Activated CD4-positive, alpha-beta memory T cell treated with anti-CD3 and anti-CD28 coated beads for 36 hours (primary cell): ENCODE results near the gene BBX. TPM values are rescaled to one million over a fixed set of nuclear protein-coding genes. Genes with fewer than 3 reads are reported as not detected.
"Not testable (repeated sequence)": the region's sequence is repeated elsewhere in the genome, so short reads cannot be mapped to it uniquely, and the experiment has no call there.

Experiments used
- CTCF ChIA-PET: fragments of 350-600 bp; sonication (Branson Sonifier 250); formaldehyde crosslinking; loops from one replicate; lab custom pipeline; 2021; ENCODE audit warnings: antibody characterized with exemption, inconsistent platforms; lab: Charles Lee
- POLR2A ChIA-PET: fragments of 350-600 bp; sonication (Branson Sonifier 250); formaldehyde crosslinking; loops from one replicate; lab custom pipeline; 2021; ENCODE audit warnings: antibody characterized with exemption; lab: Charles Lee
- DNase-seq: peaks from one replicate; pipeline ENCODE4 v3.0.0-alpha.2; 2020
- H3K27ac Mint-ChIP-seq: one replicate; pipeline ENCODE4 v1.8.0; 2021; ENCODE audit warnings: mixed read lengths
- H3K27me3 Mint-ChIP-seq: one replicate; pipeline ENCODE4 v1.8.0; 2021; ENCODE audit warnings: mixed read lengths
- H3K36me3 Mint-ChIP-seq: one replicate; pipeline ENCODE4 v1.8.0; 2021; ENCODE audit warnings: mixed read lengths
- H3K4me1 Mint-ChIP-seq: one replicate; pipeline ENCODE4 v1.8.0; 2021; ENCODE audit warnings: low read depth, mixed read lengths
- H3K4me3 Mint-ChIP-seq: one replicate; pipeline ENCODE4 v1.8.0; 2021; ENCODE audit warnings: mild to moderate bottlenecking, mixed read lengths
- H3K9me3 Mint-ChIP-seq: one replicate; pipeline ENCODE4 v1.8.0; 2021; ENCODE audit warnings: mixed read lengths
- intact Hi-C: fragments of 100-400 bp; cut with micrococcal nuclease; formaldehyde crosslinking; loops from one replicate; pipeline ENCODE4 v1.15.1; 2023
- total RNA-seq, 2 experiments: library from RNA; stranded (reverse); gene quantifications; one replicate each; pipeline ENCODE4 v1.2.3, GENCODE V29; 2021

BBX gene
- total RNA-seq, 2 experiments from 2014 or later = 39.9 to 40.9 TPM

DNA sequence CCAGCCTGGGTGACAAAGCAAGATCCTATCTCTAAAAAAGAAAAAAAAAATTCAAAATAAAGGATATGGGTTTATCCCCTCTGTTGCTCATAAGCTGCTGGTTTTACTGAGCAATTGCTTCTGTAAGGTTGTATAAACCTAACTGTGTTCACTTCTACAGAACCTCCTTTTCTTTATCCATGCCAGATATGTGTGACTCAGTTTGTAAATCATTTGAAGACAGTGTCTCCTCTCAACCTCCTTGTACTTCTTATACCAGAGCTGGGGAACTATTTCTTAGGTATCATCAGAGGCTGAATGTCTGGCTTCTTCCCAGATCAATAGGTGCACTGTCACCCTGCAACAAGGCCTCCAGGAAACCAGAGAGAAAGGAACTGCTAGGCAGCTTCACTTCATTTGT lies 294.3 kb downstream of the BBX start:
- Mint-ChIP-seq H3K27me3 (peaks cover 6% of the 10 kb centered on the region), H3K4me1 (no peaks in the 10 kb centered on the region), H3K36me3 (no peaks in the 10 kb centered on the region), H3K9me3 (no peaks in the 10 kb centered on the region), H3K27ac (no peak overlapping the region), H3K4me3 (no peak overlapping the region)
- no peak for DNase-seq
- ChIA-PET CTCF (no interaction called here), POLR2A (no interaction called here)
- intact Hi-C loops = no loop called here

DNA sequence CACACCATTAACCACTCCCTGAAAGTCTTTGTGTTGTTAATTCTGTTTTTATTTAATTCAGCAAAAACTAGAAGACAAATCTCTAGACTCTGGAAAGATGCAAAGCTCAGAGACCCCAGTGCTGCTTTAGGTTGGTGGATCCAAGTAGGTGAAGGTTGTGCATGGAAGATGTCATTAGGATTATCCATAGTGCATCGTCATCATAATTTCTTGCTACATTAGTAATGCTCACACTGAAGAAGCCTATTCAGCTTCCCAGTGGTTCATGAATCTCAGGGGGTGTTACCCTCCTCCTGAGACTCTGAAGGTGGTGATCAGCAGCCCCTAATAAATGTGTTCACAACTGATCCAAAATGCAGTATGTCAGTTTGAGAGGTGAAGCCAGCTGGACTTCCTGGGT lies 295.3 kb downstream of the BBX start:
- ChIA-PET POLR2A (no interaction called here), CTCF (no interaction called here)
- H3K27me3 Mint-ChIP-seq = peaks cover 9% of the 10 kb centered on the region
- H3K9me3 Mint-ChIP-seq = no peaks in the 10 kb centered on the region
- no peak overlapping the region for H3K27ac Mint-ChIP-seq
- intact Hi-C loops = no loop called here
- H3K4me1 Mint-ChIP-seq = no peaks in the 10 kb centered on the region
- no peak for DNase-seq
- no peaks in the 10 kb centered on the region for H3K36me3 Mint-ChIP-seq
- no peak overlapping the region for H3K4me3 Mint-ChIP-seq

DNA sequence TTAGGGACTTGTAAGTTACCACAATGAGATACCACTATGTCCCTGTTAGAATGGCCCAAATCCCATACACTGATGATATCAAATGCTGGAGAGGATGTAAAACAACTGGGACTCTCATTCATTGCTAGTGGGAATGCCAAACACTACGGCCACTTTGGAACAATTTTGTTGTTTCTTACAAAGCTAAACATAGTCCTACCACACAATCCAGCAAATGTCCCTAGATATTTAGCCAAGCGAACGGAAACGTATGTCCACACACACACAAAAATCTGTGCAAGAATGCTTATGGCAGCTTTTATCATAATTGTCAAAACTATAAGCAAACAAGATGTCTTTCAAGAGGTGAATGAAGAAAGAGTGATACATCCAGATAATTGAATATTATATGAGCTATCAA lies 296.9 kb downstream of the BBX start:
- H3K27me3 Mint-ChIP-seq = peaks cover 9% of the 10 kb centered on the region
- no peak for DNase-seq
- no peaks in the 10 kb centered on the region for H3K36me3 Mint-ChIP-seq
- no peaks in the 10 kb centered on the region for H3K9me3 Mint-ChIP-seq
- no peaks in the 10 kb centered on the region for H3K4me1 Mint-ChIP-seq
- H3K27ac Mint-ChIP-seq = no peak overlapping the region
- intact Hi-C loops = no loop called here
- POLR2A ChIA-PET = no interaction called here
- CTCF ChIA-PET = no interaction called here
- no peak overlapping the region for H3K4me3 Mint-ChIP-seq

DNA sequence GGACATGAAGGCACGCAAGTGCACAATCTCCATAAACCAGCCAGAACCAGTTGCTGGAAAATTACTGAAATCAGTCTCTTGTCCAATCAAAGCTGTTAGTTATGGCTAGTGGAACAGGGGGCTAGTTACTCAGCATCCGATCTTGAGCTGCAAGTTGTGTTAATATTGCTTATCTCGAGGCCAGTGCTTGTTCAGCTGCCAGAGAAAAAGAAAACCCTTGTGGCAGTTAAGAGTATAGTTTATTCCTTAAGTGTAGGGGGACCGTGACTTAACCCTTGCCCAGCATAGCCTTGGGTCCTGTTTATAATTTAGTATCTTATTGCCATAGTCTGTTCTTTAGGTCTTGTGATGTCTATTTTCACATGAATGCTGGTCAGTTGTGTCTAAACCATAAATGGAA lies 299.5 kb downstream of the BBX start:
- no peak overlapping the region for H3K27ac Mint-ChIP-seq
- H3K27me3 Mint-ChIP-seq = peaks cover 9% of the 10 kb centered on the region
- no peak for DNase-seq
- no peaks in the 10 kb centered on the region for H3K36me3 Mint-ChIP-seq
- H3K4me3 Mint-ChIP-seq = no peak overlapping the region
- intact Hi-C loops = no loop called here
- ChIA-PET POLR2A (no interaction called here), CTCF (no interaction called here)
- H3K9me3 Mint-ChIP-seq = no peaks in the 10 kb centered on the region
- H3K4me1 Mint-ChIP-seq = no peaks in the 10 kb centered on the region

DNA sequence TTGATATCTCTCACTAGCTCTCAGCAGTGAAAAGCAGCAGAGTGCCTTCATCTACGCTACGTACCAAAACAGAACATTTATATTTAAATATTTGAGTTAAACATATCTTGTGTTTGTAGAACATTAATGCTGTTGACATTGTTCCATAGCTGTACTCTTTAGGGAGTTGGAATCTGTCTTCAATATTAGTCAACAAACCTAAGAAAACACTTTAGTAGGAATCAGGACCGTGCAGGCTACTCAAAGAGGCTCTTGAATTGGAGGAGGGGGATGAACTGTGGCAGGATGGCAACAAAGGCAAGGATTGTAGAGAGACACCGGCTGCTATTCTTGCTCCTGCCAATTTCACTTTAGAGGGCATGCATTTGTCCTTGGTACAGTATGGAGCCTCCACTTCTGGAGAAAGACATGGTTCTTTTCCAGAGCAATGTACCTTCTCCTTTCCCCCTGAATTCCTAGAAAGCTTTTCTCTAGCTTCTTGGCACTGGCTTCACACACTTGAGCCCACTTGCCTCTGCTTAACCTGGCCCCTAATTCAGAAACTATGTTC lies 302.1 kb downstream of the BBX start:
- DNase-seq = no peak
- H3K4me1 Mint-ChIP-seq = no peaks in the 10 kb centered on the region
- POLR2A ChIA-PET = no interaction called here
- no peaks in the 10 kb centered on the region for H3K9me3 Mint-ChIP-seq
- CTCF ChIA-PET = interaction anchor here (0.8 kb wide), 1 partner anchor 10 kb away, joined by 3 read pairs; no protein-coding TSS in a partner anchor
- peaks cover 3% of the 10 kb centered on the region for H3K27me3 Mint-ChIP-seq
- no peak overlapping the region for H3K4me3 Mint-ChIP-seq
- no peaks in the 10 kb centered on the region for H3K36me3 Mint-ChIP-seq
- intact Hi-C loops = no loop called here
- no peak overlapping the region for H3K27ac Mint-ChIP-seq

DNA sequence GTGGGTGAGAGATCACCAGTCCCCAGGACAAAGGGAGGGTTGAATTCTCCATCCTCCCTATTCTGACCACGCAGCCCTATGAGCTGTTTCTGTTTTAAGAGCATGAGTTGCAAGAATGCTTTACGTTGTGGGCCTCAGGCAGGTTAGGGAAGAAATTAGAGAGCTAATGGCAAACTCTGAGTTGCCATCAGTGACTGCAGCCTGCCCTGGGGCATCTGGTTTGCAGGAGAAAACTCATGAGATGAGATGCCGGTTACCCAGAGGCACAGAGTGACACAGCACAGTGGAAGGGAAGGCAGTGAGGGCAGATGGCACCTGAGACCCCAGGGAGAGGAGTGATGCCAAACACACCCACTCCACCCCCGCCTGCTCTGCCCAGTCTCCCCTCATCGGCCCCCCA lies 302.8 kb downstream of the BBX start:
- Mint-ChIP-seq H3K27me3 (peaks cover 3% of the 10 kb centered on the region), H3K4me3 (no peak overlapping the region), H3K36me3 (no peaks in the 10 kb centered on the region), H3K27ac (no peak overlapping the region), H3K4me1 (no peaks in the 10 kb centered on the region), H3K9me3 (no peaks in the 10 kb centered on the region)
- ChIA-PET POLR2A (no interaction called here), CTCF (no interaction called here)
- intact Hi-C loops = no loop called here
- no peak for DNase-seq

DNA sequence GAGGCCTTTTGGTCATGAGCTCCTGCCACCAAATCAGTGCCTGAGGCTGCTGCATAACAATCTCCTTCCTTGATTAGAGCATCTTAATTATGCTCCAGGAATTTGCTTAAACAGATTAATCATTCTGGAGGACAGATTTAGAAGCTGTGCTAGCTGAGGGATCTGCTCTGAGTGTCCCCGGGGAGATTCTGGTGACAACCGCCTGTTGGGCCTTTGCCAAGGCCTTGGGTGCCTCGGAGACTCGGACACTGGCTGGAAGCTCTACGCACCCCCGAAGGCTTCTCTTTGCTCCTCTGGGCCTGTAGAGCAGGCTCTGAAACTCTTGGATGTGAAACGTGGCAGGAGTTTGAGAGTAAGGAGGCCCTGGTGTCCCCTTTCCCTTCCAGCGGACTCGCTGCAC lies 304.0 kb downstream of the BBX start:
- POLR2A ChIA-PET = no interaction called here

DNA sequence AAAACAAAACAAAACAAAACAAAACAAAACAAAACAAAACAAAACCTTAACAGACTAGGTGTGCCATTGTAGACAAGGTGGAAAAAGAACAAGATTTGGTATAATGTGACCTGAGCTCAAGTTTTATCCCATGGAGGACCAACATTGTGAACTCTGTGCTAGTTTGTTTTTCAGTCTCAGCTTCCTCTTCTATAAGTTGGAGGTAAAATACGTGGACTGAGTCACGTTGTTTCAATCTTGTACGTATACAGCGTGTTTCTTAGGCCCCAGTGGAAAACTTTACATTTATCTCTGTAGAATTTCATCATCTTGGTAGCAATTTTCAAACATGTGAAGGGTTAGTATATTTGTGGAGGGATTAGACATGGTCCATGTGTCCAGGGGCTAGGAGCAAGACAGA lies 306.4 kb downstream of the BBX start:
- Mint-ChIP-seq H3K4me1 (no peaks in the 10 kb centered on the region), H3K36me3 (no peaks in the 10 kb centered on the region), H3K9me3 (no peaks in the 10 kb centered on the region), H3K27me3 (no peaks in the 10 kb centered on the region), H3K27ac (no peak overlapping the region), H3K4me3 (no peak overlapping the region)
- ChIA-PET POLR2A (no interaction called here), CTCF (interaction anchor here (1.0 kb wide), 1 partner anchor 99 kb away, joined by 3 read pairs; no protein-coding TSS in a partner anchor)
- no peak for DNase-seq
- intact Hi-C loops = no loop called here

More for the DNA sequence above, 304.0 kb downstream of the BBX start:
- no peaks in the 10 kb centered on the region for H3K4me1 Mint-ChIP-seq
- CTCF ChIA-PET = no interaction called here
- no peak overlapping the region for H3K27ac Mint-ChIP-seq
- no peaks in the 10 kb centered on the region for H3K9me3 Mint-ChIP-seq
- peaks cover 3% of the 10 kb centered on the region for H3K27me3 Mint-ChIP-seq
- no peak for DNase-seq
- no peaks in the 10 kb centered on the region for H3K36me3 Mint-ChIP-seq
- intact Hi-C loops = no loop called here
- no peak overlapping the region for H3K4me3 Mint-ChIP-seq

DNA sequence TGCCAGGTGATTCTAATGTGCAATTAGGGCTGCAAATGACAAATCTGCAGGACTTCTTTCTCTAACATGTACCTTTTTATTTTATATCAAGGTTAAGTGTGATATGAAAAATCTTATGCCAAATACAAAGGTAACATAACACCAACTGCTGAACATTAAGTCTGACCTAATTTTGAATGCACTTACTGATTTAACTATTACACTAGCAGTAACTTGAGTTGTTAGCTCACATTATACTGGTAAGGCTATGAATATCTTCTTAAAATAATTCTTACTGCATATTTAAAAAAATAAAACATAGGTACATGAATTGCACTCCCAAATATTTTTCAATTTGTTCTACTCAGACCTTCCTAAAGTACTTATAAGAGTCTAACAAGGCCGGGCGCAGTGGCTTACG lies 308.8 kb downstream of the BBX start:
- ChIA-PET CTCF (no interaction called here), POLR2A (no interaction called here)
- no peak overlapping the region for H3K4me3 Mint-ChIP-seq
- H3K9me3 Mint-ChIP-seq = no peaks in the 10 kb centered on the region
- no peaks in the 10 kb centered on the region for H3K4me1 Mint-ChIP-seq
- H3K27me3 Mint-ChIP-seq = no peaks in the 10 kb centered on the region
- DNase-seq = no peak
- H3K36me3 Mint-ChIP-seq = no peaks in the 10 kb centered on the region
- no peak overlapping the region for H3K27ac Mint-ChIP-seq
- intact Hi-C loops = no loop called here

DNA sequence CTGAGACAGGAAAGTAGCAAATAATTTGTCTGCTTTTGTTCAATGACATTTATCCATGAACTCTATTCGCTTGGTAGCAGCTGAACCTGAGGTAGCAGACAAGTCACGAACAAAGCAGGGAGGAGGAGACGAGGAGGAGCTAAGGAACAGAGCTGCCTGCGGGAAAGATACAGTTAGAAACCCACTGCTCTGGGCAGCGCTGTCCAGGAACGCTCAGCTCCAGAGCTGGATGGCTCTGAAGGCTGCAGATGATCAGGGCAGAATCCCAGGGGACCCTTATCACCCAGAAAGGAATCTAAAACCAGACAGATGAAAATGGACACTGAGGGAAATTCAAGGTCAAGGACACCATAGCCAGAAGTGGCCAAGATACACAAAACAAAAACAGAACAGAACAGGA lies 310.3 kb downstream of the BBX start:
- H3K36me3 Mint-ChIP-seq = no peaks in the 10 kb centered on the region
- POLR2A ChIA-PET = no interaction called here
- no peak for DNase-seq
- H3K4me1 Mint-ChIP-seq = peaks cover under 1% of the 10 kb centered on the region
- H3K9me3 Mint-ChIP-seq = no peaks in the 10 kb centered on the region
- H3K27me3 Mint-ChIP-seq = no peaks in the 10 kb centered on the region
- intact Hi-C loops = no loop called here
- H3K4me3 Mint-ChIP-seq = no peak overlapping the region
- CTCF ChIA-PET = no interaction called here
- no peak overlapping the region for H3K27ac Mint-ChIP-seq

DNA sequence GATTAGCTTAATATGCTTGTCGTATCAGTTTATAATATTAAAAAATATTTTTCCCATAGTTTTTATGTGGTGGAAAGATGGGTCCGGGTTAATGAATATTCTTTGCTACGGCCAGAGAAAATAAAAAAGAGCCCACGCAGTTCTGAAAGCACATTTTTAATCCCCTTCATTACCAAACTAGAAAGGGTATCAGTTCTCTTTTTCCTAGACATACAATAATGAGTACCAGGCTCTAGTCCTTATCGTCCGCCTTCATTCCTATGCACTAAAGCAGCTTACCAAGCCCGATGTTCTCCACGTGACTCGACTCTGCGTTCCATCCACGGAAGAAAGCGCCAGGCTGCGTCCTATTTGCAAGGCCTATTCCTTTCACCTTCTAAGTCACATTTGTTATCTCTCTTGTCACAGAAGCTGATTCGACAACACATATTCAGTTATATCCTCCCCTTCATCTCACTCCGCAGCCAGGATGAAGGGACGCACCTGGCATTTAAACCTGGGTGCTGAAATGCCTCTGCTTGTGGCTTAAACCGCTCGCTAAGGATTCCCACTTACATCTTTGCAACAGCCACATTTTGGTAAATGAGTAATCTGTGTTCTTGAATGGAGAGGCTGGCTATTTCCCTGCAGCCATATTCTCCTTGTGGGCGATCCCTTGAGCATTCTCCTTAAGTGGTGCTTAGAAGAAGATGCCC lies 311.1 kb downstream of the BBX start:
- Mint-ChIP-seq H3K4me3 (no peak overlapping the region), H3K36me3 (no peaks in the 10 kb centered on the region), H3K9me3 (no peaks in the 10 kb centered on the region), H3K27me3 (no peaks in the 10 kb centered on the region), H3K27ac (no peak overlapping the region), H3K4me1 (peaks cover 4% of the 10 kb centered on the region)
- DNase-seq = no peak
- ChIA-PET POLR2A (no interaction called here), CTCF (interaction anchor here (0.7 kb wide), 1 partner anchor 9 kb away, joined by 3 read pairs; no protein-coding TSS in a partner anchor)
- intact Hi-C loops = no loop called here

DNA sequence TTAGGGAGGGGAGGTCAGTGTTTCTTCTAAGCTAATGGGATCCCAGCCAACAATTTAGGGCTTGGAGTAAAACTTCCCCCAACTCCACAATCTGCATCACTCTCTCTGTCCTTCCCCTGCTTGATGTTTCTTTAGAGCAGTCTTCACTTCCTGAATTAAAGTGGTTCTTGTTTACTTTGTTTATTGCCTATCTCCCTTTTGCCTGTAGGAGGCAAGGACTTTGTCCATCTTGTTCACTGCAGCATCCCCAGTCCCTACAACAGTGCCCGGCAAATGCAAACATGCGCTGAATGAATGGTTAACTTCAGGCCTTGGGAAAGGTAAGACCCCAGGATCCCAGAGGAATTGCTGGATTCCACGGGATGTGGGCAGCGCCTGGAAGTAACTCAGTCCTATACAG lies 312.2 kb downstream of the BBX start:
- intact Hi-C loops, H3K27ac Mint-ChIP-seq, H3K4me1 Mint-ChIP-seq, H3K36me3 Mint-ChIP-seq, H3K4me3 Mint-ChIP-seq, DNase-seq, H3K9me3 Mint-ChIP-seq, POLR2A ChIA-PET, H3K27me3 Mint-ChIP-seq: not testable (repeated sequence)
- CTCF ChIA-PET = interaction anchor here (0.7 kb wide), 1 partner anchor 10 kb away, joined by 3 read pairs; no protein-coding TSS in a partner anchor
